PFSK-1 (cell line): ENCODE results near the gene RASAL3.

Experiments
- FOXP2 ChIP-seq: optimal IDR thresholded peaks from 2 replicates; pipeline ENCODE3; 2011; ENCODE audit warnings: borderline replicate concordance, control low read depth, inconsistent platforms; ENCODE audit not compliant: insufficient read depth; ENCODE audit errors: extremely low read length, extremely low read depth
- POLR2AphosphoS5 ChIP-seq: IDR thresholded peaks from 2 replicates; pipeline ENCODE4 v1.6.1; 2012; ENCODE audit warnings: low read depth, mild to moderate bottlenecking, control low read depth, low read length, moderate library complexity
- SIN3A ChIP-seq: IDR thresholded peaks from 2 replicates; pipeline ENCODE4 v1.6.1; 2012; ENCODE audit warnings: mild to moderate bottlenecking, low read length, moderate library complexity, borderline replicate concordance; ENCODE audit not compliant: insufficient read depth
- TAF1 ChIP-seq: IDR thresholded peaks from 2 replicates; pipeline ENCODE4 v1.6.1; 2012; ENCODE audit warnings: low read length, control low read depth, borderline replicate concordance; ENCODE audit not compliant: insufficient read depth
- TF ChIP-seq, protein P1 (sequence below), 2 experiments: IDR thresholded peaks; 2 replicates each; pipeline versions ENCODE4 v1.6.1 to v1.8.0; 2011 to 2012; ENCODE audit warnings: low read depth in 2 of 2, low read length in 2 of 2, control low read depth in 1 of 2, inconsistent platforms in 1 of 2, mild to moderate bottlenecking in 1 of 2, moderate library complexity in 1 of 2; ENCODE audit not compliant: insufficient read depth in 1 of 2

The RASAL3 gene

DNA sequence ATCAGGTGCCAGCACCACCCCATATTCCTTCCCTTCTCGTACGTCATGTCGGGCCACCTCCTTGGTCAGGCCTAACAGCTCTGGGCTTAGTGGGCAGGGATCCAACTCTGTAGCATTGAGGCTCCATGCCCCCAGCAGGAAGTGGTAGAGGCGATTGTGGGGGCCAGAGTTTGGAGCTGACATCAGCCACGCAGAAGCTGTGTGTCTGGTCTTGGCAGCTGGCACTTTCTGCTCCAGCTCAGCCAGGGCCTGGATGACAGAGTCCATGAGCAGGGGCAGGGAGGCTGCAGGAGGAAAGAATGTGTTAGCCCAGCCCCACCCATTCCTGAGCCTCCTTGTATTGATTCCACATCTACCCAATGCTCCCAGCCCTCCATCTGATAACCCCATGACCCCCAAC is 12.0 kb upstream of the RASAL3 start:
- TF ChIP-seq SIN3A = no peak
- no peak for TF ChIP-seq TAF1
- TF ChIP-seq FOXP2 = no peak

DNA sequence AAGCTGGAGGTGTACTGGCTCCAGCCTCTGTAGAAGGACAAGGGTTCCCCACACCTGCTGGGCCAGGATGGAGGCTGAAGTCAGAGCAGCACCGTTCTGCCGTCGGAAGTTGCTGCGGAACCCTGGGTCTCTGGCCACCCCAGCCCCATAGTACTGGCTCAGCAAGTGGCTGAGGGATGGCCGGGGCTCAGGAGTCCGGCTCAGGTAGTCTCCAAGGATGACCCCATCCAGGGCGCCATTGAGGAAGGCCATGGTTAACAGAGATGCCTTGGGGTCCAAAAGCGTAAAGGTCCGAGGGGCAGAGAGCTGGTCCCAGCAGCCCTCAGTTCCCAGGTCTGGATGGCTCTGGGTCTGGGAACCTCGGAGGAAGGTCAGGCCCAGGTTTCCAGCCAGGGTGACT is 11.3 kb upstream of the RASAL3 start:
- TF ChIP-seq, protein P1, sequence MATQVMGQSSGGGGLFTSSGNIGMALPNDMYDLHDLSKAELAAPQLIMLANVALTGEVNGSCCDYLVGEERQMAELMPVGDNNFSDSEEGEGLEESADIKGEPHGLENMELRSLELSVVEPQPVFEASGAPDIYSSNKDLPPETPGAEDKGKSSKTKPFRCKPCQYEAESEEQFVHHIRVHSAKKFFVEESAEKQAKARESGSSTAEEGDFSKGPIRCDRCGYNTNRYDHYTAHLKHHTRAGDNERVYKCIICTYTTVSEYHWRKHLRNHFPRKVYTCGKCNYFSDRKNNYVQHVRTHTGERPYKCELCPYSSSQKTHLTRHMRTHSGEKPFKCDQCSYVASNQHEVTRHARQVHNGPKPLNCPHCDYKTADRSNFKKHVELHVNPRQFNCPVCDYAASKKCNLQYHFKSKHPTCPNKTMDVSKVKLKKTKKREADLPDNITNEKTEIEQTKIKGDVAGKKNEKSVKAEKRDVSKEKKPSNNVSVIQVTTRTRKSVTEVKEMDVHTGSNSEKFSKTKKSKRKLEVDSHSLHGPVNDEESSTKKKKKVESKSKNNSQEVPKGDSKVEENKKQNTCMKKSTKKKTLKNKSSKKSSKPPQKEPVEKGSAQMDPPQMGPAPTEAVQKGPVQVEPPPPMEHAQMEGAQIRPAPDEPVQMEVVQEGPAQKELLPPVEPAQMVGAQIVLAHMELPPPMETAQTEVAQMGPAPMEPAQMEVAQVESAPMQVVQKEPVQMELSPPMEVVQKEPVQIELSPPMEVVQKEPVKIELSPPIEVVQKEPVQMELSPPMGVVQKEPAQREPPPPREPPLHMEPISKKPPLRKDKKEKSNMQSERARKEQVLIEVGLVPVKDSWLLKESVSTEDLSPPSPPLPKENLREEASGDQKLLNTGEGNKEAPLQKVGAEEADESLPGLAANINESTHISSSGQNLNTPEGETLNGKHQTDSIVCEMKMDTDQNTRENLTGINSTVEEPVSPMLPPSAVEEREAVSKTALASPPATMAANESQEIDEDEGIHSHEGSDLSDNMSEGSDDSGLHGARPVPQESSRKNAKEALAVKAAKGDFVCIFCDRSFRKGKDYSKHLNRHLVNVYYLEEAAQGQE (IDR thresholded peaks at IDR 0.05; ENCODE audit: insufficient read depth in 1 of 2, low read depth in 2 of 2, low read length in 2 of 2) = no peak
- TF ChIP-seq POLR2AphosphoS5 (no peak), TAF1 (no peak), FOXP2 (no peak), SIN3A (no peak)

DNA sequence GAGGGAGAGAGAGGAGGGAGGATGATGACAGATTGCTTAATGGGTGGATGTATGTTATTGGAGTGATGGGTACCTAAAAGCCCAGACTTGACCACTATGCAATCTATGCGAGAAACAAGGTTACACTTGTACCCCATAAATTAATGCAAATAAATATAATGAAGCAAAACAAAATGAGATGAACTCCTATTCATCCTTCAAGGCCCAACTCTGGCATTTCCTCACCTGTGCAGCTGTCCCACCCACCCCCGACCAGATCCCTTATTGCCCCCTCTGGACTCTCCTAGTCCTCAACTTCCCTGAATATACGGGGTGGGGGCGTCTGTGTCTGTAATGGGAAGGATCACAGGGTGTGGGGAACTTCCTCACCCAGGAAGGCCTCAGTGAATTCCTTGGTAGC is 10.8 kb upstream of the RASAL3 start:
- no peak for TF ChIP-seq FOXP2
- TF ChIP-seq SIN3A = no peak
- no peak for TF ChIP-seq POLR2AphosphoS5
- TF ChIP-seq, protein P1 (IDR thresholded peaks at IDR 0.05; ENCODE audit: insufficient read depth in 1 of 2, low read depth in 2 of 2, low read length in 2 of 2) = no peak
- TF ChIP-seq TAF1 = no peak

DNA sequence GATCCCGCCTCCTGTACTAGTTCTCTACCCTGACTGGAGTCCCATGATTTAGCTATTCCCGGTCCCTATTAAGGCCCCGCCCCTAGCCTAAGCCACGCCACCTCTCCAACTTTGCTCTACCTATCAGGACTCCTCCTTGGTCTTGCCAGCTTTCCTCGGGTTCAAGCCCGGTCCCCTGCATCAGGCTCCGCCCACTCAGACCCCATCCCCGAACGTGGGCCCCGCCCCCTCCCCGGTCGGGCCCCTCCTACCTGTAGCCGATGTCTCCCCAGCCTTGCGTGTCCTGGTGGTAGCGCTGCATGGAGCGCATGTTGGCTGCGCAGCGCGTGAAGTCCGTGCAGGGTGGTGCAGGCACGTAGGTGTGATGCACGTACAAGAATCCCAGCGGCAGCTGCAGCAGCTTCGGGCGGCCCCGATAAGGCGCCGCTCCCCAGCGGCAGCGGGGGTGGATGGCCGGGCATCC is 7.3 kb upstream of the RASAL3 start:
- TF ChIP-seq TAF1 (no peak), POLR2AphosphoS5 (no peak), FOXP2 (no peak), SIN3A (no peak)
- TF ChIP-seq, protein P1 (IDR thresholded peaks at IDR 0.05; ENCODE audit: insufficient read depth in 1 of 2, low read depth in 2 of 2, low read length in 2 of 2) = no peak

DNA sequence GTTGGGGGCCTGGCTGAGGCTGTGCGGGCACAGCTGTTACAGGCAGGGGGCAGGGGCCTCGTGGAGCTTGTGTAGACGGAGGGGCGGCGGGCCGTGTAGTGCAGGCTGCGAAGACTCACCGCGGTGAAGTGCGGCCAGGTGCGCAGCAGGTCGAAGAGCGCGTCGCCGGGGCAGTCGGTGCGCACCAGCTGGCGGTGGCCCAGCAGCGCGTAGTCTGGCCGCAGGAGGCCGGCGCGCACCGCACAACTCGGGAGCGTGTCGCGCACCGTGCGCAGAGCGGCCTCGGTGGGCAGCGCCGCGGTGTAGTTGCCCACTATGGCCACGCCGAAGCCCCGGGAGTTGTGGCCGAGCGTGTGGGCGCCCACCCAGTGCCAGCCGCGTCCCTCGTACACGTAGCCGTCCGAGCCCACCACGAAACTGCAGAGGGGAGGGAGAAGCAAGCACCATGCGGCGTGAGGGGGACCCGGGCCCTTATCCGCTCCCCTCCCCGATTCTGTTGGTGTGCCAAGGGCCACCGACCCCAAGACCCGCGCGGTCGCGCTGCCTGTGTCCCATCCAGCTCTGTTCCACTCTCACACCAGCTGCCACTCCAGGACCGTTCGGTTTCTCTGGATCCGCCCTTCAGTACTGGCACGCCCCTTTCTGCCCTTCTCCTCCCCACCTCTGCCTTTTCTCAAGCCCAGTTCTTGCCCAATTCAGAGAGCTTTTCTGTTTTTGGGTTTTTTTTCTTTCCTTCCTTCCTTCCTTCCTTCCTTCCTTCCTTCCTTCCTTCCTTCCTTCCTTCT is 5.4 kb upstream of the RASAL3 start:
- TF ChIP-seq, protein P1 (IDR thresholded peaks at IDR 0.05; ENCODE audit: insufficient read depth in 1 of 2, low read depth in 2 of 2, low read length in 2 of 2) = no peak
- TF ChIP-seq SIN3A (no peak), TAF1 (no peak), FOXP2 (no peak), POLR2AphosphoS5 (no peak)
